Caco-2 (cell line): ENCODE data around the gene RPS6KA4. TPM values are rescaled to one million over a fixed set of nuclear protein-coding genes. Genes with fewer than 3 reads are reported as not detected.
A peak's percentile ranks its signal among the peaks of the same experiment; 100 is the strongest.

Source experiments
- BruUV-seq: library from RNA; stranded (reverse); fragments of 400-500 nt; replicated peaks from 2 replicates; lab custom pipeline; 2021; lab: Mats Ljungman, UMichigan
- CTCF ChIA-PET: fragments of 300-600 bp; sonication (Branson Sonifier 250); formaldehyde crosslinking; loops from one replicate; lab custom pipeline; 2022; ENCODE audit warnings: antibody characterized with exemption; lab: Charles Lee
- POLR2A ChIA-PET: fragments of 300-600 bp; sonication (Branson Sonifier 250); formaldehyde crosslinking; loops from one replicate; lab custom pipeline; 2022; ENCODE audit warnings: antibody characterized with exemption; lab: Charles Lee
- DNase-seq, 2 experiments: peaks; one replicate each; pipeline versions ENCODE4 v3.0.0 to v3.0.0-alpha.2; 2020 to 2022
- H3K27me3 ChIP-seq: replicated peaks from 2 replicates; pipeline ENCODE4 v1.6.0; 2011; ENCODE audit warnings: low read length; ENCODE audit not compliant: control insufficient read depth, insufficient read depth
- H3K36me3 ChIP-seq: 2 replicates; pipeline ENCODE4 v1.5.1; 2011; ENCODE audit warnings: low read length; ENCODE audit not compliant: control insufficient read depth, insufficient read depth
- H3K4me1 ChIP-seq: fragments of 250-450 bp; sonication (Bioruptor Pico); 2 replicates; pipeline ENCODE4 v1.5.1; 2020; ENCODE audit warnings: mild to moderate bottlenecking
- H3K4me3 ChIP-seq: 2 replicates; pipeline ENCODE4 v1.5.1; 2011; ENCODE audit warnings: low read depth, mild to moderate bottlenecking, control low read depth, low read length
- H3K9me3 ChIP-seq: fragments of 250-450 bp; sonication (Bioruptor Pico); 2 replicates; pipeline ENCODE4 v1.5.1; 2020; ENCODE audit warnings: mild to moderate bottlenecking, moderate library complexity
- H3K27ac Mint-ChIP-seq: one replicate; pipeline ENCODE4 v1.8.0; 2022; ENCODE audit warnings: mixed read lengths; ENCODE audit not compliant: unreplicated experiment
- H3K27me3 Mint-ChIP-seq: one replicate; pipeline ENCODE4 v1.8.0; 2022; ENCODE audit warnings: mixed read lengths; ENCODE audit not compliant: insufficient read depth, unreplicated experiment
- H3K36me3 Mint-ChIP-seq: one replicate; pipeline ENCODE4 v1.8.0; 2022; ENCODE audit warnings: mild to moderate bottlenecking, mixed read lengths; ENCODE audit not compliant: insufficient read depth, unreplicated experiment
- H3K4me1 Mint-ChIP-seq: one replicate; pipeline ENCODE4 v1.8.0; 2022; ENCODE audit warnings: low read depth, mixed read lengths; ENCODE audit not compliant: unreplicated experiment
- H3K4me3 Mint-ChIP-seq: one replicate; pipeline ENCODE4 v1.8.0; 2022; ENCODE audit warnings: mild to moderate bottlenecking, moderate library complexity, mixed read lengths; ENCODE audit not compliant: unreplicated experiment
- H3K9me3 Mint-ChIP-seq: one replicate; pipeline ENCODE4 v1.8.0; 2022; ENCODE audit warnings: mixed read lengths; ENCODE audit not compliant: unreplicated experiment
- CTCF ChIP-seq, 2 experiments: fragments of 200-600 bp in 1 of 2; IDR thresholded peaks; 1 replicate in 1 of 2; 2 replicates in 1 of 2; pipeline versions ENCODE4 v1.5.1 to v1.8.0; 2011 to 2022; ENCODE audit warnings: antibody characterized with exemption in 1 of 2, control low read depth in 1 of 2, inconsistent platforms in 1 of 2, low read depth in 1 of 2, low read length in 1 of 2, mild to moderate bottlenecking in 1 of 2, moderate library complexity in 1 of 2; ENCODE audit not compliant: insufficient read depth in 1 of 2, severe bottlenecking in 1 of 2, unreplicated experiment in 1 of 2
- intact Hi-C: fragments of 100-400 bp; cut with micrococcal nuclease; formaldehyde crosslinking; loops from one replicate; pipeline ENCODE4 v1.10.0; 2022; ENCODE audit not compliant: unreplicated experiment
- total RNA-seq: library from RNA; stranded (reverse); gene quantifications from 2 replicates; pipeline ENCODE4 v1.2.3, GENCODE V29; 2022

The RPS6KA4 gene
- total RNA-seq, 1 experiment from 2014 or later, result 95.7 TPM

GRCh38 chr11:64349404-64349803, 9.6 kb upstream of the RPS6KA4 start:
- H3K27me3 ChIP-seq, result no peaks in the 10 kb centered on the region
- Mint-ChIP-seq H3K4me1 (peaks cover 6% of the 10 kb centered on the region), H3K27me3 (no peaks in the 10 kb centered on the region), H3K27ac (no peak overlapping the region), H3K36me3 (no peaks in the 10 kb centered on the region), H3K9me3 (no peaks in the 10 kb centered on the region), H3K4me3 (no peak overlapping the region)
- ChIA-PET CTCF (interaction anchor here (1.9 kb wide), 1 partner anchor 31 kb away, joined by 6 read pairs; the partner anchor contains the start of genes PRDX5 and TRMT112), POLR2A (interaction anchor here (1.6 kb wide), 1 partner anchor 32 kb away, joined by 8 read pairs; the partner anchor contains the start of genes PRDX5 and TRMT112)
- TF ChIP-seq CTCF (IDR thresholded peaks at IDR 0.05; ENCODE audit: insufficient read depth in 1 of 2, low read depth in 1 of 2, low read length in 1 of 2, severe bottlenecking in 1 of 2, unreplicated experiment in 1 of 2), result no peak
- no peaks in the 10 kb centered on the region for H3K4me1 ChIP-seq
- no peaks in the 10 kb centered on the region for H3K9me3 ChIP-seq
- no peak for DNase-seq
- no peaks in the 10 kb centered on the region for H3K36me3 ChIP-seq
- intact Hi-C loops, result no loop called here
- no peak overlapping the region for H3K4me3 ChIP-seq
- no TSS peak for BruUV-seq

- TF ChIP-seq CTCF (IDR thresholded peaks at IDR 0.05; ENCODE audit: insufficient read depth in 1 of 2, low read depth in 1 of 2, low read length in 1 of 2, severe bottlenecking in 1 of 2, unreplicated experiment in 1 of 2), result no peak
- Mint-ChIP-seq H3K4me1 (peaks cover 13% of the 10 kb centered on the region), H3K36me3 (no peaks in the 10 kb centered on the region), H3K9me3 (no peaks in the 10 kb centered on the region), H3K27ac (peak overlapping the region; percentile 26), H3K4me3 (no peak overlapping the region), H3K27me3 (no peaks in the 10 kb centered on the region)
- no peak for DNase-seq
- BruUV-seq, result no TSS peak
- Histone ChIP-seq H3K4me3 (no peak overlapping the region), H3K27me3 (no peaks in the 10 kb centered on the region), H3K4me1 (peaks cover 7% of the 10 kb centered on the region), H3K36me3 (no peaks in the 10 kb centered on the region), H3K9me3 (no peaks in the 10 kb centered on the region)
- CTCF ChIA-PET, result interaction anchor here (2.0 kb wide), 1 partner anchor 33 kb away, joined by 8 read pairs; the partner anchor contains the start of genes PRDX5 and TRMT112
- POLR2A ChIA-PET, result interaction anchor here (1.4 kb wide), 1 partner anchor 34 kb away, joined by 4 read pairs; the partner anchor contains the start of gene TRMT112
- intact Hi-C loops, result loop anchor here (10.0 kb wide), 1 partner anchor 304 kb away; no protein-coding TSS in a partner anchor
These were observed 7.8 kb upstream of the RPS6KA4 start for GRCh38 chr11:64351136-64351631.

- Histone ChIP-seq H3K4me3 (no peak overlapping the region), H3K9me3 (no peaks in the 10 kb centered on the region), H3K36me3 (no peaks in the 10 kb centered on the region), H3K4me1 (peaks cover 19% of the 10 kb centered on the region), H3K27me3 (no peaks in the 10 kb centered on the region)
- no peaks in the 10 kb centered on the region for H3K36me3 Mint-ChIP-seq
- ChIA-PET CTCF (interaction anchor here (0.8 to 6.1 kb wide), 5 partner anchors 21 to 300 kb away, joined by 3 to 274 read pairs (median 4); partner anchors contain the start of genes PRDX5 and TRMT112), POLR2A (interaction anchor here (0.5 to 1.4 kb wide), 4 partner anchors 14 to 409 kb away, joined by 3 to 6 read pairs (median 4); partner anchors contain the start of genes PRDX5 and TRMT112)
- no peak overlapping the region for H3K4me3 Mint-ChIP-seq
- DNase-seq, result no peak
- no peak for TF ChIP-seq CTCF (IDR thresholded peaks at IDR 0.05; ENCODE audit: insufficient read depth in 1 of 2, low read depth in 1 of 2, low read length in 1 of 2, severe bottlenecking in 1 of 2, unreplicated experiment in 1 of 2)
- H3K4me1 Mint-ChIP-seq, result peaks cover 16% of the 10 kb centered on the region
- H3K27ac Mint-ChIP-seq, result no peak overlapping the region
- no TSS peak for BruUV-seq
- intact Hi-C loops, result loop anchor here (10.0 kb wide), 1 partner anchor 302 kb away; no protein-coding TSS in a partner anchor
- no peaks in the 10 kb centered on the region for H3K27me3 Mint-ChIP-seq
- H3K9me3 Mint-ChIP-seq, result no peaks in the 10 kb centered on the region
These were observed 6.6 kb upstream of the RPS6KA4 start for GRCh38 chr11:64352099-64352994.
